ENCODE results near the gene POLR1C.

The POLR1C gene

DNA sequence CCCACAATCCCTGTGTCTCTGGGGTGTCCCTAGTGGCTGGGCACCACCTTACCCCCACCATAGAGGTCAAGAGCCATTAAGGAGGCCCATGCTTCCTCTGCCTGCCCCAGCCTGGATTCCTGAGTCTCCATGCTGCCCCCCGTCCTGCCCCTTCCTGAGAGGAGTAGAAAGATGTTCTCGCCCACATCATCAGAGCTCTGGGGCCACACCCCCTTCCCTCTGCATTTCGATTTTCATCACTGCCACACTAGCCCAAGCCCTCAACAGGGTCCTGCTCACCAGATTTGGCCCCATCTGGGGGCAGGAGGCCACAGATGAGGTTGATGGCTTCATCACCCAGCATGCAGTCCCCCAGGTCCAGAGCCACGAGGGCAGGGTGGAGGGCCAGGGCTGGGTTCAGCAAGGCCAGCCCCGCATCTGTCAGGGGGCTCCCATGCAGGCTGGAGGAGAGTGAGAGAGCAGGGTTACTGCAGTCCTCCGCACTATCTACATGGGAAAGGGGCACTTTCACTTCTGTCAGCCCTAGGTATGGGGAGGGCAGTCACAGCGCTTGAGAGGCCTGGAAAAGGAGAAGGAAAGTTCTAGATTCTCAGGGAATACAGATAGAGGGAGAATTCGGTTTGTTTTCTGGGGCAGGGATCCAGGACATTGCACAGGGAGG lies 8.3 kb upstream of the POLR1C start:
- H3K36me3 ChIP-seq (ENCODE audit: insufficient read depth, low read length), result peaks cover 55% of the 10 kb centered on the region
- H3K9ac ChIP-seq (ENCODE audit: low read depth, low read length), result no peak overlapping the region
- no peak overlapping the region for H3K27ac ChIP-seq (ENCODE audit: low read length)
- no peak overlapping the region for H3K4me3 ChIP-seq (ENCODE audit: low read depth in 1 of 2, low read length in 2 of 2)
- peaks cover 3% of the 10 kb centered on the region; the same call in 1 of the 2 replicates for H3K79me2 ChIP-seq (ENCODE audit: insufficient read depth, low read length)
- H2AFZ ChIP-seq (ENCODE audit: low read depth, low read length), result no peak overlapping the region
- H3K4me1 ChIP-seq (ENCODE audit: insufficient read depth, low read length), result no peaks in the 10 kb centered on the region
- TF ChIP-seq EZH2 (IDR thresholded peaks at IDR 0.05; ENCODE audit: borderline replicate concordance, low read depth, low read length, severe bottlenecking) (no peak), CTCF (IDR thresholded peaks at IDR 0.05; ENCODE audit: borderline replicate concordance, extremely low read depth, low read length, poor library complexity, severe bottlenecking) (no peak)
- peaks cover 16% of the 10 kb centered on the region for H4K20me1 ChIP-seq (ENCODE audit: insufficient read depth, low read length)
- DNase-seq (no peak), ATAC-seq (ENCODE audit: insufficient read depth, low read depth) (no peak)
- no peak overlapping the region for H3K4me2 ChIP-seq (ENCODE audit: insufficient read depth, low read length)
- H3K9me3 ChIP-seq (ENCODE audit: insufficient read depth, low read length, severe bottlenecking), result no peaks in the 10 kb centered on the region
- H3K27me3 ChIP-seq (ENCODE audit: insufficient read depth, low read length, poor library complexity), result no peaks in the 10 kb centered on the region

DNA sequence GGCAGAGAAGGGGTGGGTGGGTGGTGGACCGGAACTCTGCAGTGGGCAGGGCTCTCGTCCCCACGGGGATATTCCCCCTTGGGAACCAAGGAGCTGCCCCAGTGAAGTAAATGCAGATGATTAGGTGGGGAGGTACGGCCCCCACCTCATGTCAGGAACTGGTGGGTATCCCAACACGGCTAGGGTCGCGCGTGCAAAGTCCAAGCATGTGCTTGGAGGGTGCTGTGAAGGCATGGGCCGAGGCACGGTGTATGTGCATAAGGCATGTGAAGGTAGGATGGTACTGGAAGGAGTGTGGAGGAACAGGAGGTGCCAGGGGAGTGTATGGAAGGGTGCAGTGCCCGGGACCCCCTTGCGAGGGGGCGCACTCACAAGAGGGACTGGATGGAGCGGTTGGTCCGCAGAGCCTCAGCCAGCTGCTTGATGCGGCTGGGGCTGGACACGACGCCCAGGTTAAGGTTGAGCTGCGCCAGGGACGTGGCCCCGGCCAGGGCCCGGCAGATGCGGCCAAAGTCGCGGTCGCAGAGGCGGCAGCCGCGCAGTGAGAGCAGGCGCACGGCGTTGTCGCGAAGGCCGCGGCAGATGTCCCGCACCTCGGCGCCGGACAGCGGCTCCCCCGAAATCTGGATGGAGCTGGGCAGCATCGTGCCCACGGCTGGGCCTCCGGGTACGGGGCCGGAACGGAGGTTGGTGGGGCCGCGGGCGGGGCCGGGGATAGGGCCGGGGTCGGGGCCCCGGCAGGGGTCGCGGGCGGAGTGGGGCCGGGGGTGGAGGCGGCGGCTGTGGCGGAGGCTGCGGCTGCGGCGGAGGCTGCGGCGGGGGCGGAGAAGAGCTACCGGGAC lies 7.5 kb upstream of the POLR1C start:
- TF ChIP-seq EZH2 (IDR thresholded peaks at IDR 0.05; ENCODE audit: borderline replicate concordance, low read depth, low read length, severe bottlenecking), result no peak
- no peak for TF ChIP-seq CTCF (IDR thresholded peaks at IDR 0.05; ENCODE audit: borderline replicate concordance, extremely low read depth, low read length, poor library complexity, severe bottlenecking)
- ATAC-seq (ENCODE audit: insufficient read depth, low read depth), result no peak
- Histone ChIP-seq H4K20me1 (ENCODE audit: insufficient read depth, low read length) (peaks cover 16% of the 10 kb centered on the region), H3K79me2 (ENCODE audit: insufficient read depth, low read length) (peaks cover 7% of the 10 kb centered on the region), H3K9me3 (ENCODE audit: insufficient read depth, low read length, severe bottlenecking) (no peaks in the 10 kb centered on the region), H3K4me3 (ENCODE audit: low read depth in 1 of 2, low read length in 2 of 2) (no peak overlapping the region), H2AFZ (ENCODE audit: low read depth, low read length) (no peak overlapping the region), H3K27ac (ENCODE audit: low read length) (no peak overlapping the region), H3K9ac (ENCODE audit: low read depth, low read length) (no peak overlapping the region), H3K27me3 (ENCODE audit: insufficient read depth, low read length, poor library complexity) (no peaks in the 10 kb centered on the region), H3K36me3 (ENCODE audit: insufficient read depth, low read length) (peaks cover 57% of the 10 kb centered on the region), H3K4me2 (ENCODE audit: insufficient read depth, low read length) (no peak overlapping the region), H3K4me1 (ENCODE audit: insufficient read depth, low read length) (peaks cover 3% of the 10 kb centered on the region; the same call in 1 of the 2 replicates)
- no peak for DNase-seq

GRCh38 chr6:43509984-43510826 lies 6.7 kb upstream of the POLR1C start, which contains the start of gene LRRC73:
Gene LRRC73 (minus strand): TSS chr6:43510346. CDS start chr6:43509785, 561 bp downstream.
- DNase-seq, result peak; percentile 32
- no peak within 1 kb of the TSS for H3K4me3 ChIP-seq (ENCODE audit: low read depth in 1 of 2, low read length in 2 of 2)
- peak within 1 kb of the TSS; percentile 25; the same call in 1 of the 2 replicates for H3K4me2 ChIP-seq (ENCODE audit: insufficient read depth, low read length)
- peak; percentile 32; the same call in 2 of the 3 replicates for ATAC-seq (ENCODE audit: insufficient read depth, low read depth)
- H3K36me3 ChIP-seq (ENCODE audit: insufficient read depth, low read length), result peaks cover 56% of the 10 kb centered on the region
- no peaks in the 10 kb centered on the region for H3K9me3 ChIP-seq (ENCODE audit: insufficient read depth, low read length, severe bottlenecking)
- H3K9ac ChIP-seq (ENCODE audit: low read depth, low read length), result no peak within 1 kb of the TSS
- TF ChIP-seq CTCF (IDR thresholded peaks at IDR 0.05; ENCODE audit: borderline replicate concordance, extremely low read depth, low read length, poor library complexity, severe bottlenecking) (no peak), EZH2 (IDR thresholded peaks at IDR 0.05; ENCODE audit: borderline replicate concordance, low read depth, low read length, severe bottlenecking) (no peak)
- H3K79me2 ChIP-seq (ENCODE audit: insufficient read depth, low read length), result peaks cover 14% of the 10 kb centered on the region
- no peaks in the 10 kb centered on the region for H3K27me3 ChIP-seq (ENCODE audit: insufficient read depth, low read length, poor library complexity)
- H3K4me1 ChIP-seq (ENCODE audit: insufficient read depth, low read length), result peaks cover 11% of the 10 kb centered on the region
- H3K27ac ChIP-seq (ENCODE audit: low read length), result no peak within 1 kb of the TSS
- H2AFZ ChIP-seq (ENCODE audit: low read depth, low read length), result no peak within 1 kb of the TSS
- H4K20me1 ChIP-seq (ENCODE audit: insufficient read depth, low read length), result peaks cover 16% of the 10 kb centered on the region
